CD14-positive monocyte (primary cell): ENCODE data around the gene BCR. TPM values are rescaled to one million over a fixed set of nuclear protein-coding genes. Genes with fewer than 3 reads are reported as not detected.

Experiments
- DNase-seq, 3 donors: peaks; one replicate each; pipeline ENCODE4 v3.0.0-alpha.2; 2011 to 2022
- H2AFZ ChIP-seq: 2 replicates; pipeline ENCODE4 v1.6.0; 2012; ENCODE audit warnings: mild to moderate bottlenecking, low read depth, low read length, inconsistent platforms; ENCODE audit not compliant: insufficient read depth, poor library complexity, severe bottlenecking
- H3K27ac ChIP-seq, 2 donors: 1 replicate in 1 of 2; 2 replicates in 1 of 2; pipeline ENCODE4 v1.5.1; 2012 to 2013; ENCODE audit warnings: low read length in 2 of 2, control low read depth in 1 of 2, inconsistent platforms in 1 of 2, low read depth in 1 of 2, mild to moderate bottlenecking in 1 of 2
- H3K27me3 ChIP-seq, 2 donors: one replicate each; pipeline versions ENCODE4 v1.6.0 to v1.6.1; 2011 to 2013; ENCODE audit warnings: low read length in 2 of 2; ENCODE audit not compliant: control insufficient read depth in 2 of 2, insufficient read depth in 2 of 2
- H3K36me3 ChIP-seq, 2 donors: replicated peaks in 1 of 2; 1 replicate in 1 of 2; 2 replicates in 1 of 2; pipeline versions ENCODE4 v1.5.1 to v1.6.1; 2012 to 2013; ENCODE audit warnings: low read length in 2 of 2, control low read depth in 1 of 2, inconsistent platforms in 1 of 2, mild to moderate bottlenecking in 1 of 2; ENCODE audit not compliant: insufficient read depth in 2 of 2, control insufficient read depth in 1 of 2
- H3K4me1 ChIP-seq, 2 donors: 1 replicate in 1 of 2; 2 replicates in 1 of 2; pipeline versions ENCODE4 v1.5.1 to v1.6.1; 2012 to 2013; ENCODE audit warnings: low read length in 2 of 2, control low read depth in 1 of 2, inconsistent platforms in 1 of 2, mild to moderate bottlenecking in 1 of 2, moderate library complexity in 1 of 2; ENCODE audit not compliant: insufficient read depth in 2 of 2, control insufficient read depth in 1 of 2
- H3K4me2 ChIP-seq: replicated peaks from 2 replicates; pipeline ENCODE3; 2012; ENCODE audit warnings: low read length, moderate library complexity, mild to moderate bottlenecking; ENCODE audit not compliant: poor library complexity, severe bottlenecking; ENCODE audit errors: extremely low read depth
- H3K4me3 ChIP-seq, 3 experiments: fragments of 200-600 bp in 1 of 3; sonication (generic) in 1 of 3; replicated peaks in 1 of 3; 1 replicate in 2 of 3; 2 replicates in 1 of 3; pipeline ENCODE4 v1.5.1; 2011 to 2013; ENCODE audit warnings: low read length in 3 of 3, mild to moderate bottlenecking in 3 of 3, control low read depth in 2 of 3, low read depth in 2 of 3, inconsistent platforms in 1 of 3, moderate library complexity in 1 of 3
- H3K79me2 ChIP-seq: 2 replicates; pipeline ENCODE4 v1.6.0; 2012; ENCODE audit warnings: mild to moderate bottlenecking, control low read depth, inconsistent platforms, low read length, moderate library complexity; ENCODE audit not compliant: insufficient read depth
- H3K9ac ChIP-seq: 2 replicates; pipeline ENCODE4 v1.6.0; 2017; ENCODE audit warnings: low read length, mild to moderate bottlenecking; ENCODE audit not compliant: insufficient read depth, poor library complexity, severe bottlenecking
- H3K9me3 ChIP-seq, 2 donors: replicated peaks in 1 of 2; 1 replicate in 1 of 2; 2 replicates in 1 of 2; pipeline versions ENCODE4 v1.5.1 to v1.6.1; 2012 to 2013; ENCODE audit warnings: low read length in 2 of 2, control low read depth in 1 of 2; ENCODE audit not compliant: control insufficient read depth in 1 of 2, insufficient read depth in 1 of 2
- H4K20me1 ChIP-seq: 2 replicates; pipeline ENCODE4 v1.6.0; 2012; ENCODE audit warnings: mild to moderate bottlenecking, low read length, control low read depth, moderate library complexity; ENCODE audit not compliant: insufficient read depth
- H3K27ac Mint-ChIP-seq, 7 donors: one replicate each; pipeline ENCODE4 v1.8.0; 2020; ENCODE audit warnings: mild to moderate bottlenecking in 7 of 7, mixed read lengths in 7 of 7, moderate library complexity in 6 of 7, inconsistent platforms in 2 of 7
- H3K27me3 Mint-ChIP-seq, 3 donors: one replicate each; pipeline ENCODE4 v1.8.0; 2021 to 2022; ENCODE audit warnings: low read depth in 3 of 3, mild to moderate bottlenecking in 3 of 3, mixed read lengths in 3 of 3, moderate library complexity in 3 of 3, inconsistent platforms in 1 of 3
- H3K36me3 Mint-ChIP-seq, 2 donors: one replicate each; pipeline ENCODE4 v1.8.0; 2020; ENCODE audit warnings: mixed read lengths in 2 of 2, inconsistent platforms in 1 of 2, mild to moderate bottlenecking in 1 of 2
- H3K4me1 Mint-ChIP-seq: one replicate; pipeline ENCODE4 v1.8.0; 2020; ENCODE audit warnings: mild to moderate bottlenecking, mixed read lengths
- H3K4me3 Mint-ChIP-seq, 2 donors: one replicate each; pipeline ENCODE4 v1.8.0; 2020; ENCODE audit warnings: mild to moderate bottlenecking in 2 of 2, mixed read lengths in 2 of 2, moderate library complexity in 1 of 2
- H3K9me3 Mint-ChIP-seq, 7 donors: one replicate each; pipeline ENCODE4 v1.8.0; 2020 to 2022; ENCODE audit warnings: mixed read lengths in 7 of 7, mild to moderate bottlenecking in 6 of 7, moderate library complexity in 6 of 7, inconsistent platforms in 2 of 7
- WGBS: methylation state at CpG from one replicate; pipeline ENCODE4 v1.1.5; 2013; ENCODE audit warnings: missing lambda C conversion rate; ENCODE audit not compliant: insufficient coverage; 5-methylcytosine and 5-hydroxymethylcytosine counted together
- intact Hi-C, 2 donors: fragments of 100-400 bp; cut with micrococcal nuclease; formaldehyde crosslinking; loops; one replicate each; pipeline versions ENCODE4 v1.15.0 to v1.15.1; 2023
- polyA plus RNA-seq, 3 donors: library from polyadenylated mRNA; depleted of rRNA in 1 of 3; unstranded in 2 of 3; stranded (reverse) in 1 of 3; fragments of 300-500 nt in 2 of 3; fragments of >200 nt in 1 of 3; fragmentation: Illumina TruSeq in 2 of 3; gene quantifications; 1 replicate in 2 of 3; 2 replicates in 1 of 3; pipeline ENCODE4 v1.2.3, GENCODE V29; 2012 to 2021
- TF ChIP-seq, protein P1 (sequence below): fragments of 200-600 bp; IDR thresholded peaks from one replicate; pipeline ENCODE4 v1.8.0; 2022; ENCODE audit warnings: antibody characterized with exemption, mild to moderate bottlenecking

BCR gene
- polyA plus RNA-seq, 3 donors, result 0.97 to 20.9 (median 0.97) TPM

DNA sequence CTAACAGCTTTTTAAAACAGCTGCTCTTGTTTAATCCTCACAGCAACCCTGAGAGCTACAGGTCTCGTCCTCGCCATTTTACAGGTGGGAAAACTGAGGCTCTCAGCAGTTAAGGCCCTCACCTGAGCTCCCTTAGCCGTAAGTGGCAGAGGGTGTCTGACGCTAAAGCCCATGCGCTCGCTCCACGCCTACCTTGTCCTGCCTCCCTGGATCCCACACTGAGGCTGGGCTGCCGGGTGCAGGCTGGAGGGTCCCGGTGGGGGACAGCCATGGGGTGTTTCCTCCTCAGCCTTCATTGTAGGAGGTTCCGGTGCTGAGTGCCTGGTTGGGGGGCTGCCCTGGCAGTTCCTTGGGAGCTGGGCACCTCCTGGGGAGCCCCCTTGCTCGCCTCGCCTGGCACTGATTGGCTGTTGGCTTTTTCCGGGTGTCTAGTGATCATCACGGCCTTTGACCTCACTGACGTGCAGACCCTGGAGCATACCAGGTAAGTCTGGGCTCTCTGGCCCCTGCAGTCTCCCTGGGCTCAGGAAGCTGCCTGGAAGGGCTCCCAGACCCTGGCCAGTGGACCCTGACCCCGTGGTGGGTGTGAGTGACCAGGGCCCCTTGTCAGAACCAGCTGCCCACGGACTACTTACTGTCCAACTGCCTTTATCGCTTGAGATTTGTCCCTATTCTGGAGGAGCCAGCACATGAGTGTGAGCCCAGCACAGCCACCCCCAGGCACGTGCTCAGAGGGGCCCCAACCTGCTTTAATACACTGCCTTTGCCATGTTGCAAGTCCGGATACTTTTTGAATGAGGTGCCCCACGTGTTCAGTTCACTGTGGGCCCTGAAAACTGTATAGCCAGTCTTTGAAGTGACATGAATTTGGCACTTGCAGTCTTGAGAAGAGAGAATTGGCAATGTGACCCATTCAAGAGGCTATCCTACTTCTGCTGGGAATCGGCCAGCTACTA is 22.5 kb upstream of the BCR start:
- H4K20me1 ChIP-seq, result no peaks in the 10 kb centered on the region
- no peak for DNase-seq
- H3K27ac Mint-ChIP-seq, result peak overlapping the region in 2 of 7 donors; percentile 25 to 50

DNA sequence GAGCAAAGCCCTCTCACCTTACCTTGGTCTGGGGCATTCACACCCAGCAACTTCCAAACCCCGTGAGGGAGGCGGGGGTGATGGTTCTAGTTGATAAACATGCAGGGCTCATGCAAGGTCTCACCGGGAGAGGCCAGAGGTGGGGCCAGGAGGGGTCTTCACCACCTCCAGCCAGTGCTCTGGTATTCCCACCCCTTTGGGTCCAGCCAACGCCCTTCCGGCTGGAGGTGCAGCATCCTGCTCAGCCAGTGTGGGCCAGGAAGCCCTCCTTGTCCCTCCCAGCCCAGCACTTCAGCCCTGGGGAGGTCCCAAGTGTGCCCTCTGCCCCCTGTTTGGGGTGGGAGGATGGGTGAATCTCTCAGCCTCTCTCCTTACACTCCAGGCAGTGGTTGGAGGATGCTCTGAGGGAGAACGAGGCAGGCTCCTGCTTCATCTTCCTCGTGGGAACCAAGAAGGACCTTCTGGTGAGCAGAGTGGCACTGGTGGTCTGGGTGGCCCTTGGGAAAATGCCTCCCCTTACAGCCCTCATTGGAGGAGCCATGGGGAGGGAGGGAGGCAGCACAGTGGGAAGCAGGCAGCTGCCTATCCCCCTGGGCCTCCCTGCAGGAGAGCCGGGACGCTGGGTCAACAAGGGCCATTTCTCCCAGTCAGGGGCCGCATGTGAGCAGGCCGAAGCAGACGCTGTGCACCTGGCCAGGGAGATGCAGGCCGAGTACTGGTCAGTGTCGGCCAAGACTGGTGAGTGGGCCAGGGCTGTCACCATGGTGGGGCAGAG is 21.6 kb upstream of the BCR start:
- Histone ChIP-seq H4K20me1 (no peaks in the 10 kb centered on the region), H3K27me3 (no peaks in the 10 kb centered on the region), H3K9me3 (no peaks in the 10 kb centered on the region), H3K79me2 (no peaks in the 10 kb centered on the region), H3K36me3 (no peaks in the 10 kb centered on the region), H3K4me3 (no peak overlapping the region), H3K9ac (peak overlapping the region; percentile 25), H3K4me2 (no peak overlapping the region), H2AFZ (no peak overlapping the region), H3K4me1 (peaks cover 26 to 31% of the 10 kb centered on the region in 2 donors), H3K27ac (peak overlapping the region in 1 of 2 donors; percentile 44)
- Mint-ChIP-seq H3K27ac (peak overlapping the region in 3 of 7 donors; percentile 28 to 78 (median 40)), H3K27me3 (peaks cover 0 to 7% (median 3%) of the 10 kb centered on the region in 3 donors), H3K9me3 (no peaks in the 10 kb centered on the region), H3K36me3 (no peaks in the 10 kb centered on the region), H3K4me1 (peaks cover 24% of the 10 kb centered on the region), H3K4me3 (no peak overlapping the region)
- TF ChIP-seq, protein P1, sequence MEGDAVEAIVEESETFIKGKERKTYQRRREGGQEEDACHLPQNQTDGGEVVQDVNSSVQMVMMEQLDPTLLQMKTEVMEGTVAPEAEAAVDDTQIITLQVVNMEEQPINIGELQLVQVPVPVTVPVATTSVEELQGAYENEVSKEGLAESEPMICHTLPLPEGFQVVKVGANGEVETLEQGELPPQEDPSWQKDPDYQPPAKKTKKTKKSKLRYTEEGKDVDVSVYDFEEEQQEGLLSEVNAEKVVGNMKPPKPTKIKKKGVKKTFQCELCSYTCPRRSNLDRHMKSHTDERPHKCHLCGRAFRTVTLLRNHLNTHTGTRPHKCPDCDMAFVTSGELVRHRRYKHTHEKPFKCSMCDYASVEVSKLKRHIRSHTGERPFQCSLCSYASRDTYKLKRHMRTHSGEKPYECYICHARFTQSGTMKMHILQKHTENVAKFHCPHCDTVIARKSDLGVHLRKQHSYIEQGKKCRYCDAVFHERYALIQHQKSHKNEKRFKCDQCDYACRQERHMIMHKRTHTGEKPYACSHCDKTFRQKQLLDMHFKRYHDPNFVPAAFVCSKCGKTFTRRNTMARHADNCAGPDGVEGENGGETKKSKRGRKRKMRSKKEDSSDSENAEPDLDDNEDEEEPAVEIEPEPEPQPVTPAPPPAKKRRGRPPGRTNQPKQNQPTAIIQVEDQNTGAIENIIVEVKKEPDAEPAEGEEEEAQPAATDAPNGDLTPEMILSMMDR, result no peak
- WGBS, result 91% methylated on average over 10 of the region's 14 CpGs
- no peak for DNase-seq
- intact Hi-C loops, result no loop called here

More for the DNA sequence above, 22.5 kb upstream of the BCR start:
- Mint-ChIP-seq H3K9me3 (peaks cover 0 to 4% (median 0%) of the 10 kb centered on the region in 7 donors), H3K4me3 (no peak overlapping the region), H3K36me3 (no peaks in the 10 kb centered on the region), H3K27me3 (peaks cover 0 to 7% (median 4%) of the 10 kb centered on the region in 3 donors), H3K4me1 (peaks cover 32% of the 10 kb centered on the region)
- peaks cover 34 to 39% of the 10 kb centered on the region in 2 donors for H3K4me1 ChIP-seq
- H3K27ac ChIP-seq, result no peak overlapping the region
- 96% methylated on average over 21 of the region's 22 CpGs for WGBS
- H3K79me2 ChIP-seq, result no peaks in the 10 kb centered on the region
- H2AFZ ChIP-seq, result no peak overlapping the region
- no peaks in the 10 kb centered on the region for H3K36me3 ChIP-seq
- H3K27me3 ChIP-seq, result no peaks in the 10 kb centered on the region
- H3K4me3 ChIP-seq, result no peak overlapping the region
- H3K9ac ChIP-seq, result no peak overlapping the region
- no peak overlapping the region for H3K4me2 ChIP-seq
- TF ChIP-seq, protein P1, result no peak
- intact Hi-C loops, result no loop called here
- no peaks in the 10 kb centered on the region for H3K9me3 ChIP-seq
